Tracheal epithelial cell (primary cell): ENCODE measurements around the gene SLC50A1. TPM values are rescaled to one million over a fixed set of nuclear protein-coding genes. Genes with fewer than 3 reads are reported as not detected.

ENCODE experiments used
- total RNA-seq: library from RNA; depleted of rRNA; stranded (reverse); fragments of >200 nt; gene quantifications from 2 replicates; pipeline ENCODE4 v1.2.1, GENCODE V29; 2014

The SLC50A1 gene, protein sequence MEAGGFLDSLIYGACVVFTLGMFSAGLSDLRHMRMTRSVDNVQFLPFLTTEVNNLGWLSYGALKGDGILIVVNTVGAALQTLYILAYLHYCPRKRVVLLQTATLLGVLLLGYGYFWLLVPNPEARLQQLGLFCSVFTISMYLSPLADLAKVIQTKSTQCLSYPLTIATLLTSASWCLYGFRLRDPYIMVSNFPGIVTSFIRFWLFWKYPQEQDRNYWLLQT
- 61.9 and 120 TPM in 2 replicates for total RNA-seq

DNA sequence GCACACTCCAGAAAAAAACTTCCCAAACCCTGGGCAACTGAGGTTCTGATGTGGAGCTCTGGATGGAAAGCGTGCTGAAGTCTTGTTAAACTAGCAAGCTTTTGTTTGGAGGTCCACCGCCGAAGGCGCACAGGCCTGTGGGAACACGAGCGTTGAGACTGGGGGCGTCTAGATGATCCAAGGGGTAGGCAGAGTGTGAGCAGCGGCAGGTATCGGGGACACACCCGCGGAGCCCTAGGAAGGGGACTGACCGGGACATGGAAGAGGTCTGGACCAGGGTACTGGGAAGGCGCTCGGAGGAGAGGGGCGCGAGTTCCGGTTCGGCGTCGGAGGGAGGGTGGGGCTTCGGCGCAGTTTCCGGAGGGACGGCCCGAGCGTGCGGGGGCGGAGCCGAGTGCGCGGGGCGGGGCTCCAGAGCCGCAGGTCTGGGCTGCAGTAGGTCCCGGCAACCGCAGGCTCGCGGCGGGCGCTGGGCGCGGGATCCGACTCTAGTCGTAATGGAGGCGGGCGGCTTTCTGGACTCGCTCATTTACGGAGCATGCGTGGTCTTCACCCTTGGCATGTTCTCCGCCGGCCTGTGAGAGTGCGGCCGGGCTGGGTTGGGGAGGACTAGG lies at the start of gene SLC50A1:
SLC50A1 (plus strand) TSS at position 438 of the 614 bp plus-strand sequence; CDS start at position 498, 60 bp downstream.

DNA sequence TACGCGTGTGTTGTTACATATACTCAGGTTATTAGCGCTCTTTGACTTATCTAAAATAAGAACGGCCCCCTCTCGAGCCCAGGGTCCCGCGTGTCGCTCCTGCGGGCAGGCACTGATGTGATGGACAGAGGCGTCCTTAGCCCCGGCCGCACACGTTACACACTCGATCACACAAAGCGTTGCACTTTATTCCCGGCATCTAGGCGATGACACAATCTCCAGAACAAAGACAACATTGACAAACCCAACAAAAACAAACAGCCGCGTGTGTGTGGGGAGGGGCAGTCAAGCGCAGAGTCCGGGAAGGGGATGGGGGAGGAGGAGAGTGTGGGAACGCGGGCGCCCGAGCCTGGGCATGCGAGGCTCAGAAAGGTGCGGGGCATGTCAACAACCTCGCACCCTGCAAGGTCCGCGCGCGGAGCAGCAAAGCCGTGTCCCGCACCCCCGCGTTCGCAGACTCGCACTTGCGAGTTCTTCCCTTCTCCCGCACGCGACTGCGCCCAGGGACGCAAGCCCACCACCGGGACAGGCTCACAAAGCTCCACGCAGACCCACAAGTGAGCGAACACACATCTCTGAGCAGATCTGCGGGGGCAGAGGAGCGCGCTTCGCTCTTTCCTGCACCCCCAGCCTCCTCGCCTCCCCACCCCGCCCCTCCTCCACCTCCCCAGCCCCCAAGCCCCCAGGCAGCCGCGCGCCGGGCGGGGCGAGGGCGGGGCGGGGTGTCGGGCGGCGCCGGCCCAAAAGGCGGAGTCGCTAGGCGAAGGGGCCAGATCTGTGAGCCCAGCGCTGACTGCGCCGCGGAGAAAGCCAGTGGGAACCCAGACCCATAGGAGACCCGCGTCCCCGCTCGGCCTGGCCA lies 8.3 kb upstream of the SLC50A1 start, which contains the start of gene EFNA1:
EFNA1 (plus strand) TSS at position 772 of the 862 bp plus-strand sequence. CDS start 102 bp downstream, outside the sequence.

DNA sequence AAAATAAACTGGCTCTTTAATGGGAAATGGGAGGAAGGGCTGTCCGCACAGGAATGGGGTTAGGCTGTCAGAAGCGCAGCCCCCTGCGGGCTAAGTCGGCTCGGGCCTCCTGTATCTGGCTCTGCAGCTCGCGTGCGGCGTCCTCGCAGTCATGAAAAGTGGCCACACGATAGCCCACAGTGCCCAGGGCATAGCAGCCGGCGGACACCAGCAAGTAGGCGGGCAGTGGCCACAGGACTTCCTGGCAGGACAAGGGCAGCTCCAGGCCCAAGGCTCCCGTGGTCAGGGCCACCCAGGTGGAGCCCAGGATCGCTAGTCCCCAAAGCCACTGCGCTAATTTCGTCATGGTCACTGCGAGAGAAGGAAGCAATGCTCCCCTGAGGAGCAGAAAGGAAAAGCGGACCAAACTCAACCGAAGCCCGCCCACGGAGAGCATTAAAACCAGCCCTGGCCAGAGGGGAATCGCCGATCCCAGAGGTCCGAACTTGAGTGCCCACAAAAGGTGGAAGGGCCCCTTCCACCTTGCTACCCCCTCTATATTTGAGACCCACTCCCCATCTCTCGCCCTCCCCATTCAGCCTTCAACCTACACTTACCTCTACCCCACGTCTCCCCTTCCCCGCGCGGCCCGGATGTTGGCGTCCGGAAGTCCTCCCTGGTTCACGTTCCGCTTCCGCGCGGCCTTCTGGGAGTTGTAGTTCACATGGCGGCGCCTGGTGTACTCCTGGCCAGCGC lies 4.4 kb downstream of the SLC50A1 start, which contains the start of gene DPM3:
DPM3 (minus strand) TSS at position 637 of the 735 bp plus-strand sequence; CDS start at position 346, 291 bp downstream.

DNA sequence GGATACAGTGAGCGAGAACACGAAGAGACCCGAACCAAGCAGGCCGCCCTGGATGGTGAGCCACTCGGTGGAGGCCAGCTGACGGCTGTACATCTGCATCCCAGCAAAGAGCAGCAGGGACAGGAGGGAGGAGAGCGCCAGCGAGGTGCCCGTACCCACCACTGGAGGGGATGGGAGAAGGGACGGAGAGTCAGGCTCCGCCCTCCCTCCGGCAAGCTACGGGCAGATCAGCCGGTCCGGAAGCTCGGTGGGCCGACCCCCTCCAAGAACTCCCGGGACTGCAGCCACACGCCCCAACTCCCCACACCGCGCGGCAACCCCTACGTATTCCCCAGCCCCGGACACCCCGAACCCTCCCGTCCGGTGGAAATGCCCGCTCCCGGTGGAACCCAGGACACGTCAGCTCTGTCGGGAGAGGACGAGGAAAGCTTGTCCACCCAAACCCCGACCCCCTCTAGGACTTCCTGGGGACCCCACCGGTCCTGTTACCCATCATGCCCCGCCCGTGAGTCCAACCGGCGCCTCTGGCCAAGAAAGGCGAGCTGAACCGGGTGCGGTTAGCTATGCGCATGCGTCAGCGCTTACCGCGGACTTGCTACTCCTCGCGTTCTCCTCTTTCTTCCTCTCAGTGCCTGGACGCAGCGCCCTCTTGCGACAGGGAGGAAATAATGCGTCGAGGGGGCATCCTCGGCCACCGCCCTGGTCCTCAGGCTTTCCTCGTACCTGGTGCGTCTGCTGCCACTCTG lies 37.3 kb downstream of the SLC50A1 start, which contains the start of gene KRTCAP2:
KRTCAP2 (minus strand) TSS at position 573 of the 746 bp plus-strand sequence; CDS start at position 493, 80 bp downstream.

DNA sequence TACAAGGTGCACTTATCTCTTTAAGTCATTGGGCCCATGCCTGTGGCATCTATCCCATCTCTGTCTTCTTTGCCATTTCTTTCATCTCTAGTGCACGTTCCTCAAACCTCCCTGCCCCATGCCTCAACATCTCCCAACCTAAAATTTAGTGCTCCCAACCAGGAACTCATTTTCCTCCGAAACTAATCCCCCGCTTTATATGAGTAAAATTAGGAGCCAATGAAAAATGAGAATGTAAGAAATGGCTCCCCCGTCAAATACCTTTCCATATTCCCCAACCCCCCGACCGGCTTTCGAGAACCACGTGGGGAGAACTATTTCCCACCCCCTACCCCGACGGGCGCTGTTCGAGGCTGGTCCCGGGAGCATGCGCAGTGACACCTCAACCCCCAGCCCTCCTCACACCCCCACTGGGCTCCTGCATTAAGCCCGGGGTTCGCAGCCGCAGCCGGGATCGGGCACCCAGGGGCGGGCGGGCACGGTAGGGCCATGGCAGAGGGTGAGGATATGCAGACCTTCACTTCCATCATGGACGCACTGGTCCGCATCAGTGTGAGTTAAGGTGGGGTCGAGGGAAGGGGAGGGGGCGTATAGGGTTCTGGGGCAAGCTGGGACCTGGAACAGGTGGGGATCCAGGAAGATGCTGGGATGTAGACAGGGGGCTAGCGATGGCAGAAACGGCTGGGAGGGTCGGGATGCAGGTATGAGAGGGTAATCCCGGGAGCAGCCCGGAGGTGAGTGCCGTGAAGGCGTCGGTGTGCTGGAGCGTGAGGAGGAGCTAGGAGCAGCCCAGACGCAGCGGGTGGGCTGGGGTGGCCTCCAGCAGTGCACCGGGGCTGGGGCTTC lies 38.0 kb downstream of the SLC50A1 start, which contains the start of gene TRIM46:
TRIM46 (plus strand) TSS at position 372 of the 846 bp plus-strand sequence; CDS start at position 490, 118 bp downstream.

Other genes starting within 250 kb of the SLC50A1 start
- gene PMVK, start 199.1 kb upstream of the SLC50A1 start, total RNA-seq: 5.3 and 7.5 TPM in 2 replicates
- 34.5 and 46.0 TPM in 2 replicates for gene PBXIP1, start 179.8 kb upstream of the SLC50A1 start, total RNA-seq
- gene PYGO2, start 174.1 kb upstream of the SLC50A1 start, total RNA-seq: 11.6 and 14.5 TPM in 2 replicates
- gene SHC1, start 165.1 kb upstream of the SLC50A1 start, total RNA-seq: 358 and 365 TPM in 2 replicates
- gene CKS1B, start 161.2 kb upstream of the SLC50A1 start, total RNA-seq: 67.6 and 80.5 TPM in 2 replicates
- 42.4 and 54.9 TPM in 2 replicates for gene FLAD1, start 152.5 kb upstream of the SLC50A1 start, total RNA-seq
- 0.72 TPM in 1 of 2 replicates, not detected in the other for gene LENEP, start 142.3 kb upstream of the SLC50A1 start, total RNA-seq
- gene ZBTB7B, start 133.1 kb upstream of the SLC50A1 start, total RNA-seq: 50.4 and 64.4 TPM in 2 replicates
- 0.64 TPM in 1 of 2 replicates, not detected in the other for gene DCST2, start 102.1 kb upstream of the SLC50A1 start, total RNA-seq
- 0.21 TPM in 1 of 2 replicates, not detected in the other for gene DCST1, start 102.0 kb upstream of the SLC50A1 start, total RNA-seq
- 257 and 285 TPM in 2 replicates for gene ADAM15, start 84.5 kb upstream of the SLC50A1 start, total RNA-seq
- 15.8 and 18.1 TPM in 2 replicates for gene EFNA4, start 72.1 kb upstream of the SLC50A1 start, total RNA-seq
- gene EFNA3, start 57.0 kb upstream of the SLC50A1 start, total RNA-seq: 9.9 and 12.6 TPM in 2 replicates
- 44.8 and 111 TPM in 2 replicates for gene EFNA1, start 8.0 kb upstream of the SLC50A1 start, total RNA-seq
- gene DPM3, start 4.7 kb downstream of the SLC50A1 start, total RNA-seq: 7.5 and 22.9 TPM in 2 replicates
- gene KRTCAP2, start 37.5 kb downstream of the SLC50A1 start, total RNA-seq: 96.9 and 107 TPM in 2 replicates
- gene TRIM46, start 38.0 kb downstream of the SLC50A1 start, total RNA-seq: 0.85 and 3.4 TPM in 2 replicates
- 12.1 and 14.7 TPM in 2 replicates for gene THBS3, start 72.0 kb downstream of the SLC50A1 start, total RNA-seq
- gene MTX1, start 72.8 kb downstream of the SLC50A1 start, total RNA-seq: 52.2 and 86.3 TPM in 2 replicates
- 5.8 and 10.7 TPM in 2 replicates for gene ENTREP3, start 119.6 kb downstream of the SLC50A1 start, total RNA-seq
- 30.4 and 44.5 TPM in 2 replicates for gene SCAMP3, start 126.5 kb downstream of the SLC50A1 start, total RNA-seq
- 12.6 and 16.4 TPM in 2 replicates for gene CLK2, start 137.7 kb downstream of the SLC50A1 start, total RNA-seq
- 0.43 and 0.72 TPM in 2 replicates for gene HCN3, start 141.6 kb downstream of the SLC50A1 start, total RNA-seq
- 0.24 TPM in 1 of 2 replicates, not detected in the other for gene PKLR, start 165.6 kb downstream of the SLC50A1 start, total RNA-seq
- 183 and 331 TPM in 2 replicates for gene FDPS, start 173.0 kb downstream of the SLC50A1 start, total RNA-seq
- gene RUSC1, start 185.0 kb downstream of the SLC50A1 start, total RNA-seq: 18.6 and 24.1 TPM in 2 replicates